ENCODE results near the gene DAB2IP. TPM values are rescaled to one million over a fixed set of nuclear protein-coding genes. Genes with fewer than 3 reads are reported as not detected.

The DAB2IP gene
- total RNA-seq, 1 experiment from 2014 or later, result 52.6 TPM

DNA sequence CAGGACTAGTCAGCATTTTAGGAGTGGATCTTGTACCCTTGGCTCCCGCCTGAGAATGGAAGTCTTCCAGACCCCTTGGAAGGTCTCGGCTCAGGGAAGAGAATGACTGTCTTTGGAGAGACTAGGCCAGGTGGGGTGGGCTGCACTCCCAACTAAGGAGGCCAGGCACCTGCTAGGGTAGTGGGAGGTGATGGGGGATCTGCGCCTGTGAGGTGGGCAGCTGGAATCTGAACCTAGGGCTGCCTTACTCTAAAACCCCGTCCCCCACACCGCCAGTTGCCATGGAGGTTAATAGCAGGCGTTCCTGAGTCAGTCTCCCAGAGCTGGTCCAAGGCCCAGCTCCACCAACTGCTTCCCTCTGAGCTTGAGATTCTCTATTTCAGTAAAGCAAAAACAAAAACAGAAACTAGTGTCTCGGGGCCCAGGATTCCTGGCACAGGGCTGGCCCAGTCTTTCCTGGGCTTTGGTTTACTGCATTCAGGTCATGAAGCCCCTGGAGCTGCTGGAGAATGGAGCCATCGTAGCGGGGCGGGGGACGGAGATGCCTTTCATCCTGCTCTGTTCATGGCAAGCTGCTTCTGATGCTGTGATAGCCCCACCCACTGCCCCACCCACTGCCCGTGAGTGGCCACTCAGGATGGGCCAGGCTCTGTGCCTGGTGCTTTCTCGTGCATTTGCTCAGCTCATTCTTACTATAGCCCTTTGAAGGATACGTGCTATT, 57.5 kb downstream of the DAB2IP start (continued):
- TF ChIP-seq, protein P1, sequence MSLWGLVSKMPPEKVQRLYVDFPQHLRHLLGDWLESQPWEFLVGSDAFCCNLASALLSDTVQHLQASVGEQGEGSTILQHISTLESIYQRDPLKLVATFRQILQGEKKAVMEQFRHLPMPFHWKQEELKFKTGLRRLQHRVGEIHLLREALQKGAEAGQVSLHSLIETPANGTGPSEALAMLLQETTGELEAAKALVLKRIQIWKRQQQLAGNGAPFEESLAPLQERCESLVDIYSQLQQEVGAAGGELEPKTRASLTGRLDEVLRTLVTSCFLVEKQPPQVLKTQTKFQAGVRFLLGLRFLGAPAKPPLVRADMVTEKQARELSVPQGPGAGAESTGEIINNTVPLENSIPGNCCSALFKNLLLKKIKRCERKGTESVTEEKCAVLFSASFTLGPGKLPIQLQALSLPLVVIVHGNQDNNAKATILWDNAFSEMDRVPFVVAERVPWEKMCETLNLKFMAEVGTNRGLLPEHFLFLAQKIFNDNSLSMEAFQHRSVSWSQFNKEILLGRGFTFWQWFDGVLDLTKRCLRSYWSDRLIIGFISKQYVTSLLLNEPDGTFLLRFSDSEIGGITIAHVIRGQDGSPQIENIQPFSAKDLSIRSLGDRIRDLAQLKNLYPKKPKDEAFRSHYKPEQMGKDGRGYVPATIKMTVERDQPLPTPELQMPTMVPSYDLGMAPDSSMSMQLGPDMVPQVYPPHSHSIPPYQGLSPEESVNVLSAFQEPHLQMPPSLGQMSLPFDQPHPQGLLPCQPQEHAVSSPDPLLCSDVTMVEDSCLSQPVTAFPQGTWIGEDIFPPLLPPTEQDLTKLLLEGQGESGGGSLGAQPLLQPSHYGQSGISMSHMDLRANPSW (CRISPR knock-in tag; conservative IDR thresholded peaks at IDR 0.05; ENCODE audit: low read depth), result no peak

DNA sequence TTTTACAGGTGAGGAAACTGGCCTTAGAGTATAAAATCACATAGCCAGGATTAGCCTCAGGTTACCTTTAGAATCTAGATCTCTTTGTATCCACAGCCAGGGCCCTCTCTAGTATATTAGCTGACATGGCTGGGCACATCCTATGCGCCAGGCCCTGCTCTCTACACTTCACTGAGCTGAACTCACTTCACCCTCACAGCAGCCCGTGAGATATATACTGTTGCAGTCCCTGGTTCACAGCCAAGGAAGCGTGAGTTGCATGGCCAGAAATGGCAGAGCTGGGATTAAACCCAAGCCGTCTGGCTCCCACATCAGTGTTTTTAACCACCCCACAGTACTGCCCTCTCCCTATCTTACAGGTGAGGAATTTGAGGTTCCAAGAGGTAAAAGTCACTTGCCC, 58.4 kb downstream of the DAB2IP start:
- ATAC-seq, result no peak
- ChIA-PET CTCF (interaction anchor here (1.0 to 1.3 kb wide), 5 partner anchors 9 to 221 kb away, joined by 3 to 8 read pairs (median 5); no protein-coding TSS in a partner anchor), POLR2A (no interaction called here)
- no peak for DNase-seq (ENCODE audit: low spot score)
- no peaks in the 10 kb centered on the region for H3K27me3 Mint-ChIP-seq (ENCODE audit: low read depth)
- H3K4me1 Mint-ChIP-seq, result peaks cover 42% of the 10 kb centered on the region
- H3K9me3 Mint-ChIP-seq, result no peaks in the 10 kb centered on the region
- no peak overlapping the region for H3K4me3 Mint-ChIP-seq
- 0 out of 2 replicates have a peak, but pooled peaks cover 3% of the 10 kb centered on the region for H3K36me3 Mint-ChIP-seq
- no peak overlapping the region for H3K27ac Mint-ChIP-seq
- TF ChIP-seq, protein P2, sequence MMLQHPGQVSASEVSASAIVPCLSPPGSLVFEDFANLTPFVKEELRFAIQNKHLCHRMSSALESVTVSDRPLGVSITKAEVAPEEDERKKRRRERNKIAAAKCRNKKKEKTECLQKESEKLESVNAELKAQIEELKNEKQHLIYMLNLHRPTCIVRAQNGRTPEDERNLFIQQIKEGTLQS (CRISPR knock-in tag; conservative IDR thresholded peaks at IDR 0.05), result no peak
- TF ChIP-seq, protein P3, sequence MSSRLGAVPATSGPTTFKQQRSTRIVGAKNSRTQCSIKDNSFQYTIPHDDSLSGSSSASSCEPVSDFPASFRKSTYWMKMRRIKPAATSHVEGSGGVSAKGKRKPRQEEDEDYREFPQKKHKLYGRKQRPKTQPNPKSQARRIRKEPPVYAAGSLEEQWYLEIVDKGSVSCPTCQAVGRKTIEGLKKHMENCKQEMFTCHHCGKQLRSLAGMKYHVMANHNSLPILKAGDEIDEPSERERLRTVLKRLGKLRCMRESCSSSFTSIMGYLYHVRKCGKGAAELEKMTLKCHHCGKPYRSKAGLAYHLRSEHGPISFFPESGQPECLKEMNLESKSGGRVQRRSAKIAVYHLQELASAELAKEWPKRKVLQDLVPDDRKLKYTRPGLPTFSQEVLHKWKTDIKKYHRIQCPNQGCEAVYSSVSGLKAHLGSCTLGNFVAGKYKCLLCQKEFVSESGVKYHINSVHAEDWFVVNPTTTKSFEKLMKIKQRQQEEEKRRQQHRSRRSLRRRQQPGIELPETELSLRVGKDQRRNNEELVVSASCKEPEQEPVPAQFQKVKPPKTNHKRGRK (CRISPR knock-in tag; IDR thresholded peaks at IDR 0.05; ENCODE audit: borderline replicate concordance), result no peak
- TF ChIP-seq ZBTB21 (CRISPR knock-in tag; IDR thresholded peaks at IDR 0.05; ENCODE audit: borderline replicate concordance) (no peak), JUN (CRISPR knock-in tag; IDR thresholded peaks at IDR 0.05) (no peak), TP53 (CRISPR knock-in tag; IDR thresholded peaks at IDR 0.05) (no peak), NR1H2 (CRISPR knock-in tag; IDR thresholded peaks at IDR 0.05) (no peak), GABPB1 (CRISPR knock-in tag; IDR thresholded peaks at IDR 0.05) (no peak), SMAD3 (CRISPR knock-in tag; IDR thresholded peaks at IDR 0.05; ENCODE audit: borderline replicate concordance) (no peak)
- TF ChIP-seq, protein P4, sequence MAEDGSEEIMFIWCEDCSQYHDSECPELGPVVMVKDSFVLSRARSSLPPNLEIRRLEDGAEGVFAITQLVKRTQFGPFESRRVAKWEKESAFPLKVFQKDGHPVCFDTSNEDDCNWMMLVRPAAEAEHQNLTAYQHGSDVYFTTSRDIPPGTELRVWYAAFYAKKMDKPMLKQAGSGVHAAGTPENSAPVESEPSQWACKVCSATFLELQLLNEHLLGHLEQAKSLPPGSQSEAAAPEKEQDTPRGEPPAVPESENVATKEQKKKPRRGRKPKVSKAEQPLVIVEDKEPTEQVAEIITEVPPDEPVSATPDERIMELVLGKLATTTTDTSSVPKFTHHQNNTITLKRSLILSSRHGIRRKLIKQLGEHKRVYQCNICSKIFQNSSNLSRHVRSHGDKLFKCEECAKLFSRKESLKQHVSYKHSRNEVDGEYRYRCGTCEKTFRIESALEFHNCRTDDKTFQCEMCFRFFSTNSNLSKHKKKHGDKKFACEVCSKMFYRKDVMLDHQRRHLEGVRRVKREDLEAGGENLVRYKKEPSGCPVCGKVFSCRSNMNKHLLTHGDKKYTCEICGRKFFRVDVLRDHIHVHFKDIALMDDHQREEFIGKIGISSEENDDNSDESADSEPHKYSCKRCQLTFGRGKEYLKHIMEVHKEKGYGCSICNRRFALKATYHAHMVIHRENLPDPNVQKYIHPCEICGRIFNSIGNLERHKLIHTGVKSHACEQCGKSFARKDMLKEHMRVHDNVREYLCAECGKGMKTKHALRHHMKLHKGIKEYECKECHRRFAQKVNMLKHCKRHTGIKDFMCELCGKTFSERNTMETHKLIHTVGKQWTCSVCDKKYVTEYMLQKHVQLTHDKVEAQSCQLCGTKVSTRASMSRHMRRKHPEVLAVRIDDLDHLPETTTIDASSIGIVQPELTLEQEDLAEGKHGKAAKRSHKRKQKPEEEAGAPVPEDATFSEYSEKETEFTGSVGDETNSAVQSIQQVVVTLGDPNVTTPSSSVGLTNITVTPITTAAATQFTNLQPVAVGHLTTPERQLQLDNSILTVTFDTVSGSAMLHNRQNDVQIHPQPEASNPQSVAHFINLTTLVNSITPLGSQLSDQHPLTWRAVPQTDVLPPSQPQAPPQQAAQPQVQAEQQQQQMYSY (CRISPR knock-in tag; IDR thresholded peaks at IDR 0.05), result no peak
- TF ChIP-seq, protein P5, sequence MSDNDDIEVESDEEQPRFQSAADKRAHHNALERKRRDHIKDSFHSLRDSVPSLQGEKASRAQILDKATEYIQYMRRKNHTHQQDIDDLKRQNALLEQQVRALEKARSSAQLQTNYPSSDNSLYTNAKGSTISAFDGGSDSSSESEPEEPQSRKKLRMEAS (CRISPR knock-in tag; IDR thresholded peaks at IDR 0.05), result no peak
- TF ChIP-seq, protein P6, sequence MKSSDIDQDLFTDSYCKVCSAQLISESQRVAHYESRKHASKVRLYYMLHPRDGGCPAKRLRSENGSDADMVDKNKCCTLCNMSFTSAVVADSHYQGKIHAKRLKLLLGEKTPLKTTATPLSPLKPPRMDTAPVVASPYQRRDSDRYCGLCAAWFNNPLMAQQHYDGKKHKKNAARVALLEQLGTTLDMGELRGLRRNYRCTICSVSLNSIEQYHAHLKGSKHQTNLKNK (CRISPR knock-in tag; IDR thresholded peaks at IDR 0.05), result no peak

DNA sequence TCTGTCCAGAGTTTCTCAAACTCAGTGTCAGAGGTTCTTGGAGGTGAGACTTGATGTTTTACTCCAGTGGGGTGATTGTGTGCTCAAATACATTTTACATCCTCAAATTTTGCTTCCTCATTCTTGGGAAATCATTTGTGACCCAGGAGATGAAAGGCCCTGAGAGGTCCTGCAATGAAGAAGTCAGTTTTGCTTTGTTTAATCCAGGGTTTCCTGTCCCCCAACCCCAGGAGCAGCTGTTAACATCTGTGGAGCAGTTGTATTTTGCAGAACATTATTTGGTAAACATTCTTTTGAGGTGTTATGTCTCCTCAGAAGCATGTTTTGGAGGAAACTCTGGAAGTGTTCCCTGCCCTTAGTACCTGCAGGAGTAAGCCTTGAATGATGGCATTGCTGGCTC, 59.8 kb downstream of the DAB2IP start:
- 0 out of 2 replicates have a peak, but pooled peaks cover 3% of the 10 kb centered on the region for H3K36me3 Mint-ChIP-seq
- no peak for TF ChIP-seq ZNF396 (CRISPR knock-in tag; IDR thresholded peaks at IDR 0.05; ENCODE audit: borderline replicate concordance)
- TF ChIP-seq CBFB (CRISPR knock-in tag; IDR thresholded peaks at IDR 0.05; ENCODE audit: low read depth), result no peak
- TF ChIP-seq, protein P7, sequence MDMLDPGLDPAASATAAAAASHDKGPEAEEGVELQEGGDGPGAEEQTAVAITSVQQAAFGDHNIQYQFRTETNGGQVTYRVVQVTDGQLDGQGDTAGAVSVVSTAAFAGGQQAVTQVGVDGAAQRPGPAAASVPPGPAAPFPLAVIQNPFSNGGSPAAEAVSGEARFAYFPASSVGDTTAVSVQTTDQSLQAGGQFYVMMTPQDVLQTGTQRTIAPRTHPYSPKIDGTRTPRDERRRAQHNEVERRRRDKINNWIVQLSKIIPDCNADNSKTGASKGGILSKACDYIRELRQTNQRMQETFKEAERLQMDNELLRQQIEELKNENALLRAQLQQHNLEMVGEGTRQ (CRISPR knock-in tag; IDR thresholded peaks at IDR 0.05), result no peak
- TF ChIP-seq, protein P4 (CRISPR knock-in tag; IDR thresholded peaks at IDR 0.05), result no peak
- no peak for TF ChIP-seq SMAD4 (CRISPR knock-in tag; IDR thresholded peaks at IDR 0.05)
- TF ChIP-seq KAT7 (CRISPR knock-in tag; IDR thresholded peaks at IDR 0.05; ENCODE audit: borderline replicate concordance), result no peak
- no peak for TF ChIP-seq GTF2I (CRISPR knock-in tag; conservative IDR thresholded peaks at IDR 0.05)
- TF ChIP-seq OVOL2 (CRISPR knock-in tag; IDR thresholded peaks at IDR 0.05; ENCODE audit: borderline replicate concordance), result no peak

More for the DNA sequence above, 59.8 kb downstream of the DAB2IP start:
- ATAC-seq, result no peak
- POLR2A ChIA-PET, result no interaction called here
- CTCF ChIA-PET, result no interaction called here
- no peaks in the 10 kb centered on the region for H3K27me3 Mint-ChIP-seq (ENCODE audit: low read depth)
- H3K27ac Mint-ChIP-seq, result no peak overlapping the region
- no peak for DNase-seq (ENCODE audit: low spot score)
- peaks cover 27% of the 10 kb centered on the region for H3K4me1 Mint-ChIP-seq
- H3K4me3 Mint-ChIP-seq, result no peak overlapping the region
- H3K9me3 Mint-ChIP-seq, result no peaks in the 10 kb centered on the region
